ENCODE results near the gene ATG9A. TPM values are rescaled to one million over a fixed set of nuclear protein-coding genes. Genes with fewer than 3 reads are reported as not detected.

ATG9A gene
- total and polyA plus RNA-seq, 2 of the 8 experiments (the other 6 are each of a cell fraction or from before 2014, with no cell fraction given) = 43.6 to 66.8 TPM

DNA sequence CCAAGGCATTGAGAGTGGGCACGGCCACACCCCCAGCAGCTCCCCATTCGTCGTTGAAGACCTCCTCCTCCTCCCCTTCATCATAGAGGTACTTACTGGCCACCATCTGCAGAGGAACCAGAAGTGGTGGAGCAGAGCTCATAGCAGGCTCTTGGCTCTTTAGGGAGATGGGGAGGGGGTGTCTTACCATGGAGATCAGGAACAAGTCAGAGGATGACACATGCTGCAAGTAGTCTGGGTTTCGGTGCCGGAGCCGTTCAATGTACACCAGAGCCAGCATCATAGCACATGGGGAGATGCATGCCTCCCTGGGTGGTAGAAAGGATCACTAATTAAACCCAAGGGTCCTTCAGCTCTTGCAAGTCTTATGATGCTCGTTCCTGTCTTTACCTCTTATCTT lies 54.6 kb downstream of the ATG9A start (continued):
- TF ChIP-seq, protein P1, sequence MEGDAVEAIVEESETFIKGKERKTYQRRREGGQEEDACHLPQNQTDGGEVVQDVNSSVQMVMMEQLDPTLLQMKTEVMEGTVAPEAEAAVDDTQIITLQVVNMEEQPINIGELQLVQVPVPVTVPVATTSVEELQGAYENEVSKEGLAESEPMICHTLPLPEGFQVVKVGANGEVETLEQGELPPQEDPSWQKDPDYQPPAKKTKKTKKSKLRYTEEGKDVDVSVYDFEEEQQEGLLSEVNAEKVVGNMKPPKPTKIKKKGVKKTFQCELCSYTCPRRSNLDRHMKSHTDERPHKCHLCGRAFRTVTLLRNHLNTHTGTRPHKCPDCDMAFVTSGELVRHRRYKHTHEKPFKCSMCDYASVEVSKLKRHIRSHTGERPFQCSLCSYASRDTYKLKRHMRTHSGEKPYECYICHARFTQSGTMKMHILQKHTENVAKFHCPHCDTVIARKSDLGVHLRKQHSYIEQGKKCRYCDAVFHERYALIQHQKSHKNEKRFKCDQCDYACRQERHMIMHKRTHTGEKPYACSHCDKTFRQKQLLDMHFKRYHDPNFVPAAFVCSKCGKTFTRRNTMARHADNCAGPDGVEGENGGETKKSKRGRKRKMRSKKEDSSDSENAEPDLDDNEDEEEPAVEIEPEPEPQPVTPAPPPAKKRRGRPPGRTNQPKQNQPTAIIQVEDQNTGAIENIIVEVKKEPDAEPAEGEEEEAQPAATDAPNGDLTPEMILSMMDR (IDR thresholded peaks at IDR 0.05; ENCODE audit: control extremely low read depth in 1 of 3, insufficient read depth in 1 of 3, low read depth in 1 of 3, low read length in 3 of 3) = no peak
